HuH-7 (cell line): Measurements from ENCODE around the gene CFAP299.

Experiments used
- DNase-seq: peaks from one replicate; pipeline ENCODE4 v3.0.0; 2011; ENCODE audit warnings: low spot score

CFAP299 gene

DNA sequence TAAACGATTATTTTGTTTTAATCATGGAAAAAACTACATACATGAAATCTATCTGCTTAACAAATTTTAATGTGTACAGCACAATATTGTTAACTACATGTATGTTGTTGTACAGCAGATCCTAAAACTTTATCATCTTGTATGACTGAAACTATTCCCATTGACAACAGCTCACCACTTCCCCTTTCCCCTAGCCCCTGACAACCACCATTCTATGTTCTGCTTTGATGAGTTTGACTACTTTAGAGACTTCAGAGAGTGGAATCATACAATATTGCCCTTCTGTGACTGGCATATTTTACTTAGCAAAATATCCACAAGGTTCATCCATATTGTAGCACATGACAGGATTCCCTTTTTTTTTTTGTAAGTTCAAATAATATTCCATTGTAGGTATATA lies 185.9 kb downstream of the CFAP299 start:
- no peak for DNase-seq

- DNase-seq: no peak
These were observed 191.2 kb downstream of the CFAP299 start for GRCh38 chr4:80526697-80527096.

- DNase-seq: no peak
These were observed 193.5 kb downstream of the CFAP299 start for GRCh38 chr4:80529026-80529425.

- no peak for DNase-seq
These were observed 197.3 kb downstream of the CFAP299 start for GRCh38 chr4:80532674-80533333.

- no peak for DNase-seq
These were observed 200.0 kb downstream of the CFAP299 start for GRCh38 chr4:80535551-80535950.

- DNase-seq: no peak
These were observed 202.9 kb downstream of the CFAP299 start for GRCh38 chr4:80538276-80538926.

- no peak for DNase-seq
These were observed 203.7 kb downstream of the CFAP299 start for GRCh38 chr4:80539190-80539589.

- no peak for DNase-seq
These were observed 204.8 kb downstream of the CFAP299 start for GRCh38 chr4:80540349-80540748.

- DNase-seq: no peak
These were observed 205.4 kb downstream of the CFAP299 start for GRCh38 chr4:80540785-80541469.

DNA sequence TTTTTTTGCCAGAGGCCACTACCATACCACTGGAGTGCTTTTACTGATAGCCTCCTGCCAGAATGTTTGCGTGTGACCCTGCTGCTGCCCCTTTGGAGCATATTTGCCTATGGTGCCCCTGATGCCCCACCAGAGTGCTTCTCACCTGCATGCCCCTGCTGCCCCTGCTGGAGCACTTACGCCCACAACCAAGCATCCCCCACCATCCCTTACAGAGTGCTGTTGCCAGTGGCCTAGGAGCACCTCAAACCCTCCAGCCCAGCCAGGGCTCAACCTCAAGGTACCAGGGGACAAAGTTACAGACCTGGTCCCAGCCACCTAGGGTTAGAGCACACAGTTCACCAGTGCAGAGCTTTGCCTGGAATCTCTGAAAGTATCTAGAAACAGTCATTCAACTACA lies 207.2 kb downstream of the CFAP299 start:
- DNase-seq: no peak

- DNase-seq: no peak
These were observed 224.8 kb downstream of the CFAP299 start for GRCh38 chr4:80560337-80560736.

DNA sequence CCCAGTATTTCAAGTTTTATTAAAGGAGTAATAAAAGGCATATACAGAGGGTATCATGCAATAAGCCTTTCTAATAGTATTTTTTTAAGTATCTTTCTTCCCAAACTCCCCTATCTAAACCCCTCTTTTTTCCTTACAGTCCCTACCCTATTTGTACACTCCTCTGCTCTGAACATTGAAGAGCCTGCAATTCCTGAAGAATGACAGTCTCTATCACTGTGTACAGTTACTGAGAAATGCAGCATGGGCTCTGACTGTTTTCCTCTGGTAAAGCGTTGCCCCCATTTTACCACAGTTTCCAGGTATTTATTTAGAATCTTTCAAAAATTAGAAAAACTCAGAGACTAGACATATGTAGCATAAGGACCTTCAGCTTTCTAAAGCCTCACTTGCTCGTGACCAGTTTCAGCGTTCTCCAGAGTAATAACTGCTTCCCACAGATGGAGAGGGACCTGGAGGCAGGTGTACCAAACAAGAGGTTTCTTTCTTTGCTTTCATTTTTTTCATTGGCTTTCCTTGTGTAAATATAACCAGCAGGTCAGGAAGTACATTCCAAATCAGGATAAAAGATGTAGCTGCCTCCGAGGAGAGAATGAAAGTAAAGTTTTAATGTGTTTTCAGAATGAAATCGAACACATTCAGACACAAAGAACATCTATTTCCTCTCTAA lies 230.8 kb downstream of the CFAP299 start:
- DNase-seq: no peak

DNA sequence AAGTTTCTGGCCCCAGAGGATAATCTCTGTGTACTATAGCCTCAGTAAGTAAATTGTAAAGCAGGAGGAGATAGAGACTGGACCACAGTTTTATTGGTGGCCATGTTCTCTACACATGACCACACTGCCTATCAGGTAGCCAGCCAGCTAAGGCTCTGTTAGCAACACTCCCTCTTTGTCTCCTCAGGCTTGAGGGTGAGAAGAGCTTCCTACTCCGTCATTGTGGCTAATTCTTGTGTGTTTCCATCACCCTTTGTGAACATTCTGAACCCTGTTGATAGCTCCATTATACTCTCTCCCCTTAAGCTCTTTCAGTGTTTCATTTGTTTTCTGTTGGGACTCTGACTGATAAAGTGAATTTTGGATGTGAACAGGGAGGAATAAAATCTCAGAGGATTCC lies 233.4 kb downstream of the CFAP299 start:
- no peak for DNase-seq

DNA sequence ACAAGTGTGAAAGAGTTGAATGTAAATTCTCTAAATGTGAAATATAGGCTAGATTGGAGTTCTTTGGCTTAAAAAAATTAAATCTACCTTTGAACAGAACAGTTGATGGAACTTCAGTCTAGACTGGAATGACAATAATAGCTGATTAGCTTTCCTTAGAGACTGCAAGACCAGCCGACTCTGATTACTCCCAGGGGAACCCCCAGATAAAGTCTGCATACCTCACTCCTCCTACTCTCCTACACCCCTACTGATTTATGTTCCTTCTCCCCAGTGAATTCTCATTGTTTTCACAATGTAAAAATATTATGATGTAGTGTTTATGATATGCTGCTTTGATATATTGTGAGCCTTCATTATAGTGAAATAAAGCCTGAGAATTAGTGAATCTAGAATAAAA lies 241.3 kb downstream of the CFAP299 start:
- DNase-seq: no peak

- no peak for DNase-seq
These were observed 242.5 kb downstream of the CFAP299 start for GRCh38 chr4:80578001-80578400.

- DNase-seq: no peak
These were observed 250.0 kb downstream of the CFAP299 start for GRCh38 chr4:80585542-80585941.

- DNase-seq: no peak
These were observed 251.2 kb downstream of the CFAP299 start for GRCh38 chr4:80586716-80587115.

GRCh38 chr4:80587871-80588385 lies 252.4 kb downstream of the CFAP299 start:
- DNase-seq: no peak

- DNase-seq: no peak
These were observed 257.4 kb downstream of the CFAP299 start for GRCh38 chr4:80592950-80593349.

DNA sequence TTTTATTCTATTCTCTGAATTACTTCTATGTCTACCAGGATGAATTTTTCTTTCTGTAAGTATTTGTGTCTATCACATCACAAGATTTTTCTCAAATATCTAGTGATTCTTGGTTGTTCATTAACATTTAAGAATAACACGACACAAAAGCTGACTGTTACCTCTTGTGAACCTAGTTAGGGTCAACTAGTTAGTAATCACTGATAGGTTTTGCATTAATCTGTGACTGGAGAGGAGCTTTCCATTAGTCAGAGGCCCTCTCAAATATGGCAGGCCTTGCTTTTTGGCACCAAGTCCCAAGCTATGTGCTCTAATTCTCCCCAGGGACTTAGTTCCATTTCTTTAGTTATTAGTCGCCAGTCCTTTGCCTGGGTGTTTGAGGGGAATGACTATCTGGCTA lies 259.2 kb downstream of the CFAP299 start:
- DNase-seq: no peak

- DNase-seq: no peak
These were observed 272.9 kb downstream of the CFAP299 start for GRCh38 chr4:80608281-80608980.

- DNase-seq: no peak
These were observed 274.7 kb downstream of the CFAP299 start for GRCh38 chr4:80610199-80610598.
